Effector memory CD8-positive, alpha-beta T cell (primary cell): Measurements from ENCODE around the gene PTPRT.

Experiments used
- ATAC-seq: fragments of 150-1000 bp; cut with Tn5 transposase; replicated peaks from 2 replicates; pipeline ENCODE4 v1.10.0; 2021; ENCODE audit warnings: mild to moderate bottlenecking, moderate library complexity
- DNase-seq, 3 experiments: peaks; one replicate each; pipeline ENCODE4 v3.0.0; 2021
- H3K27ac Mint-ChIP-seq, 2 donors: one replicate each; pipeline ENCODE4 v1.8.0; 2022; ENCODE audit warnings: mild to moderate bottlenecking in 2 of 2, mixed read lengths in 2 of 2, moderate library complexity in 2 of 2
- H3K27me3 Mint-ChIP-seq, 2 donors: one replicate each; pipeline ENCODE4 v1.8.0; 2022; ENCODE audit warnings: mixed read lengths in 2 of 2
- H3K36me3 Mint-ChIP-seq: one replicate; pipeline ENCODE4 v1.8.0; 2022; ENCODE audit warnings: mild to moderate bottlenecking, moderate library complexity, mixed read lengths; ENCODE audit not compliant: insufficient read depth
- H3K4me1 Mint-ChIP-seq, 2 donors: one replicate each; pipeline ENCODE4 v1.8.0; 2022; ENCODE audit warnings: low read depth in 2 of 2, mixed read lengths in 2 of 2
- H3K4me3 Mint-ChIP-seq, 2 donors: one replicate each; pipeline ENCODE4 v1.8.0; 2022; ENCODE audit warnings: mild to moderate bottlenecking in 2 of 2, mixed read lengths in 2 of 2, moderate library complexity in 2 of 2
- H3K9me3 Mint-ChIP-seq, 2 donors: one replicate each; pipeline ENCODE4 v1.8.0; 2022; ENCODE audit warnings: mixed read lengths in 2 of 2

PTPRT gene

DNA sequence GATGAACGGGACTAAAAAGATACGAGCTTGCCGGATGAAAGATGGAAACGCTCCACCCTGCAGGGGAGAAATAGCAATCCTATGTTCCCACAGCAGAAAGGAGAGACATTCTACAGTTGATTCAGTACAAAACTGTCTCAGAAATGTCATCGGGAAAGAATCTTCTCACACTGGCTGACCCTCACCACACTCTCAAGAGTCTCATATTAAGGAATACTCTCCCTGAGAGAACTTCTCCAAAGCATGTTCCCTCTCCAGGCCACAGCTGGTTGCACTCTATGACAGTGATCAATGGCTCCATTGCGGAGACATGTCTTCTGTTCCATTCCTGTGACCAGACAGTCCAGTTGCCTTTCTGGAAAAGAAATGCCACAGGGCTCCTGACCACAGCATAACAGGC is 813.6 kb downstream of the PTPRT start:
- Mint-ChIP-seq H3K4me1 (no peaks in the 10 kb centered on the region), H3K36me3 (no peaks in the 10 kb centered on the region), H3K9me3 (peaks cover 3 to 6% of the 10 kb centered on the region in 2 donors), H3K27me3 (no peaks in the 10 kb centered on the region), H3K4me3 (no peak overlapping the region), H3K27ac (no peak overlapping the region)
- ATAC-seq = no peak
- no peak for DNase-seq

DNA sequence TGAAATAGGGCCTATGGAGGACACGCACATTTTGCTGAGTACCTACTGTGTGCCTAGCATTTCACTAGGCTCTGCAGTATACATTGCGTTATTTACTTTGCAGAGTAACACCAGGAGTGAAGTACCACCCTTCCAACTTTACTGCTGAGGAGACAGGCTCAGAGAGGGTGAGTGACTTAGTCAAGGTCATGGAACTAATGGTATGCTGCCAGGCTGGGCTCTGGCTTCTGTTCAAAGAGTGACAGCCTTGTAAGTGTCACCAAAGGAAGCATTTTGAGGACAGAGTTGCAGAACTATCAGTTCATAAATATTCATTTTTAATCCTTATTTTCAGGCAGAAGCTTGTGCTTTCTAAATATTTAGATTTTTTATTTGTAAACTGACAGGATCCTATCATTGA is 816.7 kb downstream of the PTPRT start:
- Mint-ChIP-seq H3K27ac (no peak overlapping the region), H3K4me1 (no peaks in the 10 kb centered on the region), H3K27me3 (no peaks in the 10 kb centered on the region), H3K36me3 (no peaks in the 10 kb centered on the region), H3K9me3 (peaks cover 0 to 7% of the 10 kb centered on the region in 2 donors), H3K4me3 (no peak overlapping the region)
- DNase-seq (no peak), ATAC-seq (no peak)

DNA sequence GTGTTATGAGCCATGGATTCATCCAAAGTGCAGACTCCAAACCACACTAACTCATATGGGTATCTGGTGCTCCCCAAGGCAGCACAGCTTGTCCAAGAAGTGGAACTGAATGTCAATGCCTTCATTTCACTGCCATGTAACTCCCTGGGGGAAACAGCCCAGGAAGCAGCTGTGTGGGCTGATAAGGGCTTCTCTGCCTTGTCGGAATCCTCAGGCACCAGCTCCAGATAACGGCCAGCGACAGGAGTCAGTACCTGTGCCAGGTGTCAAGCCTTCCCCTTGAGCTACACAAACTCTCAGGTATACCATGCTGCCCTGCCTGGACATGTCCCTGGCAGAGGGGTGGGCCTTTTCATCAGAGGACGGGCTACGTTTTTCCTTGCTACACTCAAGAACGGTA is 819.6 kb downstream of the PTPRT start:
- peaks cover 4 to 16% of the 10 kb centered on the region in 2 donors for H3K9me3 Mint-ChIP-seq
- no peak overlapping the region for H3K4me3 Mint-ChIP-seq
- no peak overlapping the region for H3K27ac Mint-ChIP-seq
- H3K4me1 Mint-ChIP-seq = no peaks in the 10 kb centered on the region
- no peaks in the 10 kb centered on the region for H3K27me3 Mint-ChIP-seq
- ATAC-seq (no peak), DNase-seq (no peak)
- H3K36me3 Mint-ChIP-seq = no peaks in the 10 kb centered on the region

DNA sequence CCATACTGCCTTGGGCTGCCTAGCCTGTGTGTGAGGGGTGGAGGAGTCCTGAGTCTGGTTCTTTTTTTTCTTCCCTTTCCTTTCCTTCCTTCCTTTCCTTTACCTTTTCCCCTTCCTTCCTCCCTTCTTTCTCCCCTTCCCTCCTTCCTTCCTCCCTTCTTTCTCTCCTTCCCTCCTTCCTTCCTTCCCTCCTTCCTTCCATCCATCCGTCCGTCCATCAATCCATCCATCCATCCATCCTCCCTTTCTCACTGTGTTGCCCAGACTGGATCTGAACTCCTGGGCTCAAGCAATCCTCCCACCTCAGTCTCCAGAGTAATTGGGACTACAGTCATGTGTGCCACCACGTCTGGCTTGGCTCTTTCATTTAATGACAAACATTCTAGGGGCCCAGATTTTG is 820.8 kb downstream of the PTPRT start:
- no peaks in the 10 kb centered on the region for H3K4me1 Mint-ChIP-seq
- H3K27ac Mint-ChIP-seq = no peak overlapping the region
- no peaks in the 10 kb centered on the region for H3K27me3 Mint-ChIP-seq
- H3K9me3 Mint-ChIP-seq = peaks cover 5 to 16% of the 10 kb centered on the region in 2 donors
- ATAC-seq (no peak), DNase-seq (no peak)
- H3K4me3 Mint-ChIP-seq = no peak overlapping the region
- H3K36me3 Mint-ChIP-seq = no peaks in the 10 kb centered on the region

DNA sequence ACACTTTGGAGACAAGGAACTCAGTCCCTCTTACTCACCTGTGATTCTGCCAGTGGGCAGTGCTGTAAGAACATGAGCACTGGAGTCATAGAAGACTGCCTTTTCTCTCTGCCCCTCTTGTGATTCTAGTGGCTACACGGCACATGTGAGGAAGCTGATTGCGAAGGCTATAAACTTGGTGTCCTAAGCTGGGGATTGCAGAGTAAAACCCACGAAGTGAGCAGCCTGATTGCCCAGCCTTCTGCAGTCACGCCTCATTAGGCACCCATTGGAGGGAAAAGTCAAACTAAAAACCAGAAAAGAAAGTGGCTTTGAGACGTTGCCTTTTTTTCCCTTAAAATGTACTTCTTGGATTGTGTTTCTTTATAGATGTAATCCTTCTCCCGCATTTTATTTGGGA is 823.1 kb downstream of the PTPRT start:
- Mint-ChIP-seq H3K4me3 (no peak overlapping the region), H3K9me3 (peaks cover 8 to 16% of the 10 kb centered on the region in 2 donors), H3K36me3 (no peaks in the 10 kb centered on the region), H3K27me3 (no peaks in the 10 kb centered on the region), H3K4me1 (no peaks in the 10 kb centered on the region), H3K27ac (no peak overlapping the region)
- DNase-seq (no peak), ATAC-seq (no peak)

DNA sequence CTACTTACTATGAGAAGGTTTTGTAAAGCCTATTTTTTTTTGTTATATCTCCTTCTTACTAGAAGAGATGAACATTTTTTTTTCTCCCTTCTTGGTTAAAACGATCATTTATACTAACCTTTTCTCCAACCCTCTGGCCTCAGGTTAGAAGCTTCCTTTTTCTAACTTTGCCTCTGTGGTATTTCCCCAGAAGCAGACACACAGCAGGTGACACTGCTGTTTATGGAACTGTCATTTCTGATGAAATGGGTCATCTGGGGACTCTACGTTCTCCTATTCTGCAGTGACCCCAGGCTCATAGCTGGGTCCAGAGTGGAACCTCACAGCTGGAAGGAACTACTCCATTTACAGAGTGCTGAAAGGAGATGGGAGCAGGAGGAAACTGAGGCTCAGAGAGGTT is 825.3 kb downstream of the PTPRT start:
- Mint-ChIP-seq H3K27ac (no peak overlapping the region), H3K27me3 (no peaks in the 10 kb centered on the region), H3K36me3 (no peaks in the 10 kb centered on the region), H3K4me1 (no peaks in the 10 kb centered on the region), H3K9me3 (peaks cover 9 to 16% of the 10 kb centered on the region in 2 donors), H3K4me3 (no peak overlapping the region)
- DNase-seq = no peak
- no peak for ATAC-seq

DNA sequence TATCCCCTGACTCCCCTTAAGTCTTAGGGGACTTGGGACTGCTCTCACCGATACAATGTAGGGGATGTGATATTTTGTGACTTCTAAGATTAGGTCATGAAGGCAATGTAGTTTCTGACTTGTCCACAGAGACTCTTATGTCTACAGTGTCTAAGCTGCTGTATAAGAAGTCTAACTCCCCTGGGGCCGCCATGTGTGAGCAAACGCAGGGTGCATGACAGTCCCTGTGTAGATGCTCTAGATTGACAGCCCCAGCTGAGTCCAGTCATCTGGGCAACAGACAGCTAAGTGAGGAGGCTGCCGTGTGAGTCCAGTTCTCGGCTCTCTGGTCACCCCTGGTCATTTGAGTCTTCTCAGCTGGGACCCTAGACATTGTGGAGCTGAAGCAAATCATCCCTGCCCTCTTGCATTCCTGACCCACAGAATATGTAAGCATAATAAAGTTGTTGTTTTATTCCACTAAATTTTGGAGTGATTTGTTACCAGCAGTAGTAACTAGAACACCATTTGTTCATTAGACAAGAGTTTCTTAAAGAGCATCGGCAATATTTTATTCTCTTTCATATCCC is 828.2 kb downstream of the PTPRT start:
- DNase-seq (no peak), ATAC-seq (no peak)
- Mint-ChIP-seq H3K4me3 (no peak overlapping the region), H3K4me1 (no peaks in the 10 kb centered on the region), H3K27ac (no peak overlapping the region), H3K27me3 (no peaks in the 10 kb centered on the region), H3K36me3 (no peaks in the 10 kb centered on the region), H3K9me3 (peaks cover 11 to 12% of the 10 kb centered on the region in 2 donors)

DNA sequence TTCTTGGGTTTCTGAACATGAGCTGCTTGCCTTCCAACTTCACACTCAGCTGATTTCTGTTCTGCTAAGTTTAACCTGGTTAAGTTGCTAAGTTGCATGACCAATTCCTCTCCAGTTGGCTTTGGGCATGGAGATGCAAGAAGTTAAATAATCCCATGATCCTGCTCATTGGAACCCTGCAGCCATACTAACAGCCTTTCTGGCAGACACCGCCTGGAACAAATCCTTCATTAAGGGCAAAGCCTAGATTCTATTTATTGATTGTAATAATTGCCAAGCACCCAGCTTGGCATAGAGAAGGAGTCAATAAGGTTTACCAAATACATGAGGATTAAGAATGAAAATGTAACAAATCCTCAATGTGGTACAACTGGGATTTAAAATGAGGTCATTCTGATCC is 829.1 kb downstream of the PTPRT start:
- Mint-ChIP-seq H3K4me1 (no peaks in the 10 kb centered on the region), H3K36me3 (no peaks in the 10 kb centered on the region), H3K27ac (no peak overlapping the region), H3K27me3 (no peaks in the 10 kb centered on the region), H3K9me3 (peaks cover 7 to 14% of the 10 kb centered on the region in 2 donors), H3K4me3 (no peak overlapping the region)
- no peak for DNase-seq
- ATAC-seq = no peak

DNA sequence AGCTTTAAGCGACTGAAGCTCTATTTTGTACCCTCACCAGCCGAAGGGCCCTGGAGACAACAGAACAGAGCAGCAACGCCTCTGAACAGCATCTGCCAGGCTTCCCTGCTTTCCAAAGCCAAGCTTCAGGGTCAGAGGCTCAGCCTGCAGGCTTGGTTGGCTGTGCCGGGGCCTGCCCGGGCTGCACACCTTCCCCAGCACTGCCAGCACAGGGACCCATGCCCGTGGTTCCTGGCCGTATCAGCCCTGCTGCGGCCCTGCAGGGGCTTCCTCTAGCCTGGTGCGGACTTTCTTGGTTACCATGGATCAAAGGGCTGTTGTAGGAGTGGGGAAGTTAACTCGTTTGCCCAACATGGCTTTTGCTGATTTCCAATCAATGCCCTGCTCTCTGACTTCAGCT is 830.1 kb downstream of the PTPRT start:
- Mint-ChIP-seq H3K4me1 (no peaks in the 10 kb centered on the region), H3K4me3 (no peak overlapping the region), H3K27me3 (no peaks in the 10 kb centered on the region), H3K9me3 (peaks cover 7 to 17% of the 10 kb centered on the region in 2 donors), H3K27ac (no peak overlapping the region), H3K36me3 (no peaks in the 10 kb centered on the region)
- no peak for DNase-seq
- ATAC-seq = no peak

DNA sequence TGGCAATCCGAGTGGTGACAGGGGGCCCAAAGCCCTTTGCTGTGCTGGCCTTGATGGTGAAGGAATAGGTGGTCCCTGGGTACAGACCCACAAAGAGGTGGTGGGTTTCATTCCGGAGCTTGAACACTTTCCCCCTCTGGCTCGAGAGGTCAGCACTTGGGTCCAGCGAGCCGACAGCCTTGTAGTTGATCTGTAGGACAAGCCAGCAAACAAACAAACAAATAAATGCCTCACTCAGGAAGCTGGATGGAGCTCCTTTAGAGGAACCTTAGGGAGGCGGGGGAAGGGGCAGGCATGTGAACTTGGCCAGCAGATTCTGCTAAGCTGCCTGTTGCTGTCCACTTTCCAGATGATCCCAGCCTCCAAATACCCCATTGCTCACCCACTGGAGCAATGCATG is 837.6 kb downstream of the PTPRT start:
- Mint-ChIP-seq H3K36me3 (no peaks in the 10 kb centered on the region), H3K27ac (no peak overlapping the region), H3K9me3 (peaks cover 11 to 13% of the 10 kb centered on the region in 2 donors), H3K27me3 (no peaks in the 10 kb centered on the region), H3K4me3 (no peak overlapping the region), H3K4me1 (no peaks in the 10 kb centered on the region)
- ATAC-seq = no peak
- DNase-seq = no peak

DNA sequence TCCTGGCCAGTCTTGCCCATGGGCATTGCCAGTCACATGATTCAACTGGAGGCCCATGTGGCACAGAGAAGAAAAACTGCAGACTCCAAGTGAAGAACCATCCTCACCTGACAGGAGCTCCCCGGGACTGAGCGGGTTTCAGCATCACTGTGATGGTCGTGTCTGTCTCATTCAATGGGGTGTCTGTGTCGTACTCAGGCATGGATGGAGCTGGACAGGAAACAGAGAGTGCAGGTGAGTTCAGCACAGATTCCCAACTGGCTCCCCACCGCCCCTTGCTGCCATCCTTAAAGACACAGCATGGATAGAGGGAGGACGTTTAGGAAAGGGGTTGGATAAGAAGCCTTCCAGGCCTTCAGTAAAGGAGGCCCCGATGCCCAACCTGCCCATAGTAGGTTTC is 839.2 kb downstream of the PTPRT start:
- Mint-ChIP-seq H3K9me3 (peaks cover 7 to 21% of the 10 kb centered on the region in 2 donors), H3K27ac (no peak overlapping the region), H3K36me3 (no peaks in the 10 kb centered on the region), H3K27me3 (no peaks in the 10 kb centered on the region), H3K4me1 (no peaks in the 10 kb centered on the region), H3K4me3 (no peak overlapping the region)
- DNase-seq (no peak), ATAC-seq (no peak)

DNA sequence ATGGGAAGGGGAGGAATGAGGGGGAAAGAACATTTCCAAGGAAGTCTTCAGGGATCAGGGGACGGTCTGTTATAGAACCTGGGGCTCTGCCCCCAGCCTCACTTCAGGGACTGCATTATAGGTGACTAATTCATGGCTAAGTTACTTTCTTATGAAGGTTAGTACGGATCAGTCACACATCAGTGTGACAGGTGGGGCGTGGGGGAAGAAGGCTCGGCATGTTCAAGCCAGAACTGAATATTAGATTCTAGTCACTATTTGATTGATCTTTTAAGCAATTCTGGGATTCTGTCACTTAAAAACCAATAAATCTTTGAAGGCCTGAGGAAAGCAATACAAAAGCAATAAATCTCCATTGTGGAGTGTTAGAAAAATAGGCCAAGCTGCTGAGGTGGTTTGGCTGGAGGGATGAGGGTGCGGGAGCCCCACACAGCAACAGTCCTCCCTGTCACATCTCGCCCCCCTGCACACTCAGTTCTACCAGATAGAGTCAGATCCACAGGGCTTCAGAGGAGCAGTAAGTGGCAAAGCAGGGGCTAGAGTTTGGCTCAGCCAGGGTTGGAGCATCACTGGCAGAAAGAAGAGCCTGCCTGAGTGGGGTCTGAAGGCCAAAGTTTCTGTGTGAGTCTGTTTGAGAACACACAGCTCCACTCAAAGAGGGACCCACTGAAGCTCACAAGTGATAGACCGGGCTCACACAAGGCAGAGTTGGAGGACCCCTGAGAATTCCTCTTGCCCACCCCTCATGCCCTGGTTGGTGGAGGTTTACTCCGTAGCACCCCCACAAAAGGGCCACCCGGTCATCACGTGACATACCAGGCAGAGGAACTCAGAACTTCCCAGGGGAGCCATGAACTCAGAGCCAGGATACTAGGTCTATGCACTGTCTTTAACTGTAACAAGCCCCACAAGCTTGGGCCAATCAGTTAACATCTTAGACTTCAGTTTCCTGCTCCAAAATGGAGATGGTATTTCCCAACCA is 843.2 kb downstream of the PTPRT start:
- Mint-ChIP-seq H3K36me3 (no peaks in the 10 kb centered on the region), H3K27ac (no peak overlapping the region), H3K27me3 (no peaks in the 10 kb centered on the region), H3K4me3 (no peak overlapping the region), H3K9me3 (peaks cover 16 to 41% of the 10 kb centered on the region in 2 donors), H3K4me1 (no peaks in the 10 kb centered on the region)
- ATAC-seq (no peak), DNase-seq (no peak)

DNA sequence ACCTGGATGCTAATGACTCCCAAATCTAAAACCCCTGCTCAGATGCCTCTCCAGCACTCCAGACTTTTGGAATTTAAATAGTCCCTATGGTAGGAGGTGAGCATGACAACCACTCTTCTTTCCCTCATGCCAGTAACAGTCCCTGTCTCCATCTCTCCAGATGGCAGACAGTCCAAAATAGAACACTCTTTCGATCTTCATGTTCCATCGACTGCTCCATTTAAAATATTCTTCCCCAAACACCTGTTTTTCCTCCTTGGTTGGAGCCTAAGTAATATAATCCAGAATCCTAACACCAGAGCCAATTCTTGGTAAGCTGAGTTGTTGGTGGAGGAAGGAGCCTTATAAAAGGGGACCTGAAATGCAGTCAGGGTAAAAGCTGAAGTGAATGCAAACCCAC is 848.1 kb downstream of the PTPRT start:
- ATAC-seq = no peak

DNA sequence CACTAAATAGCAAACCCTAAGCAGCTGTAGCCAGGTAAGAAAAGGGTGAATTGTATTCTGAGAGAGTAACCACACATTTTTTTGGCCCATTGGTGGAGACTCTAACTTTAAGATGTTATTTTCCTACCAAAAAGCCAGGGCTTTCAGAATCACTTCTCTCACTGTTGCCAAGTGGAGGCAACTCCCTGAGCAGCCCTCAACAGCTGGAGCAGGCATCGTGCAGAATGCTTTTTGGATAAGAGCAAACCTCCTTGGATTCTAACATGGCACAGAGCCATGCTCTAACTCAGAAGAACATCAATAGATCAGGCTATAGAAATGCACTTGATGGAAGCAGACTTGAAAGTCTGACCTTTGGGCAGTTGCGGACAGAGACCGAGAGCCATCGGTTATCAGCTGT is 849.3 kb downstream of the PTPRT start:
- peaks cover 14 to 24% of the 10 kb centered on the region in 2 donors for H3K9me3 Mint-ChIP-seq
- H3K4me3 Mint-ChIP-seq = no peak overlapping the region
- no peak overlapping the region for H3K27ac Mint-ChIP-seq
- H3K4me1 Mint-ChIP-seq = no peaks in the 10 kb centered on the region
- DNase-seq (no peak), ATAC-seq (no peak)
- H3K27me3 Mint-ChIP-seq = no peaks in the 10 kb centered on the region
- H3K36me3 Mint-ChIP-seq = no peaks in the 10 kb centered on the region

More for the DNA sequence above, 848.1 kb downstream of the PTPRT start:
- H3K36me3 Mint-ChIP-seq = no peaks in the 10 kb centered on the region
- H3K27ac Mint-ChIP-seq = no peak overlapping the region
- peaks cover 14 to 34% of the 10 kb centered on the region in 2 donors for H3K9me3 Mint-ChIP-seq
- H3K27me3 Mint-ChIP-seq = no peaks in the 10 kb centered on the region
- DNase-seq = no peak
- no peaks in the 10 kb centered on the region for H3K4me1 Mint-ChIP-seq
- no peak overlapping the region for H3K4me3 Mint-ChIP-seq
